B cell (primary cell): ENCODE measurements around the gene B4GALT4.

Experiments used
- EZH2 ChIP-seq: IDR thresholded peaks from 2 replicates; pipeline ENCODE4 v1.6.1; 2012; ENCODE audit warnings: borderline replicate concordance, low read depth, mild to moderate bottlenecking, moderate library complexity, low read length; ENCODE audit not compliant: insufficient read depth, poor library complexity, severe bottlenecking
- TF ChIP-seq, protein P1 (sequence below): fragments of 200-600 bp; IDR thresholded peaks from one replicate; pipeline ENCODE4 v1.8.0; 2022; ENCODE audit warnings: antibody characterized with exemption, mild to moderate bottlenecking

DNA sequence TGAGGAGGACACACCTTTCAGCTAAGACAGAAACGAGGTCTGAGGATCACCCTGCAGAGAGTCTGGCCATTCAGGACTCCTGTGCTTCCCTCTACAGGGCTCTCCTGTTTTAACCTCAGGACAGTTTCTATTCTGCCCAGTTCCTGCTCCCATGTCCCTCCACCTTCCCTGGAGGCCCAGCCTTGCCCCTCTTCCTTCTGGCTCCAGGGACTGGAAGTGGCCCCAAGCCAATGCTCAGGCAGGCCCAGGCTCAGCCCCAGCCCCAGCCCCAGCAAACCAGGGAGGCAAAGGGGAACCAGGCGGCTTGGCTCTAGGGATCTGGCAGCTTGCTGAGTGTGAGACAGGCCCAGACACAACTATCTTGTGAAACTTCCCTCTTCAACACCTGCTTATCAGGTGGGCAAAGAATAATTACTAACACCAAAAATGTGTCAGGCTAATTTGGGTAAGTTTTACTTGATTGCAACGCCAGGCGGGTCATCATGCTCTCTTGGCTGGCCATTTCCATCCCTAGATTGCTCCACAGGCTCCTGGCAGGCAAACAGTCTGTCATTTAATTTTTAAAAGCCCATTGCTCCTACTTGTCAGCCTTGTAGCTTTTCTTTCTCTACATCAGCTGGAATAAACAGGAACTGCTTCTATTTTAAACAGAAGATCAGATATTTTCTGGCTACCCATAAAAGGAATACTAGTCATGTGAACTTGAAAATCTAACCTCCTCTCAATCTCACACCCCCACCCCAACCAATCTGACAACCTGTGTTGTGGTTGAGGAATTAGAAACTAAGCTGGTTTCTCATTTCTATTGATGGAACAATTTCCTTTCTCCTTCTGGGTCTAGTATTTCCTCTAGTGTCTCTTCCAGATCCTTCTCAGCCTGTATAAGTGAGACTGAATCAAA is 33.8 kb downstream of the B4GALT4 start:
- TF ChIP-seq, protein P1, sequence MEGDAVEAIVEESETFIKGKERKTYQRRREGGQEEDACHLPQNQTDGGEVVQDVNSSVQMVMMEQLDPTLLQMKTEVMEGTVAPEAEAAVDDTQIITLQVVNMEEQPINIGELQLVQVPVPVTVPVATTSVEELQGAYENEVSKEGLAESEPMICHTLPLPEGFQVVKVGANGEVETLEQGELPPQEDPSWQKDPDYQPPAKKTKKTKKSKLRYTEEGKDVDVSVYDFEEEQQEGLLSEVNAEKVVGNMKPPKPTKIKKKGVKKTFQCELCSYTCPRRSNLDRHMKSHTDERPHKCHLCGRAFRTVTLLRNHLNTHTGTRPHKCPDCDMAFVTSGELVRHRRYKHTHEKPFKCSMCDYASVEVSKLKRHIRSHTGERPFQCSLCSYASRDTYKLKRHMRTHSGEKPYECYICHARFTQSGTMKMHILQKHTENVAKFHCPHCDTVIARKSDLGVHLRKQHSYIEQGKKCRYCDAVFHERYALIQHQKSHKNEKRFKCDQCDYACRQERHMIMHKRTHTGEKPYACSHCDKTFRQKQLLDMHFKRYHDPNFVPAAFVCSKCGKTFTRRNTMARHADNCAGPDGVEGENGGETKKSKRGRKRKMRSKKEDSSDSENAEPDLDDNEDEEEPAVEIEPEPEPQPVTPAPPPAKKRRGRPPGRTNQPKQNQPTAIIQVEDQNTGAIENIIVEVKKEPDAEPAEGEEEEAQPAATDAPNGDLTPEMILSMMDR, result no peak
- TF ChIP-seq EZH2, result no peak
